Ovary (tissue), 3 donors: Measurements from ENCODE around the gene AMTN.

Experiments used
- CTCF ChIP-seq, 3 donors: fragments of 450-650 bp in 2 of 3; fragments of 200-600 bp in 1 of 3; IDR thresholded peaks; one replicate each; pipeline versions ENCODE4 v1.5.1 to v1.8.0; 2016 to 2022; ENCODE audit warnings: antibody characterized with exemption in 3 of 3, mild to moderate bottlenecking in 1 of 3
- POLR2A ChIP-seq: fragments of 450-650 bp; IDR thresholded peaks from one replicate; pipeline ENCODE4 v1.6.1; 2017; ENCODE audit warnings: antibody characterized with exemption, mild to moderate bottlenecking, moderate library complexity
- donor health status: DM: no; HTN: no; CAD: no.

GRCh38 chr4:70533791-70534190 is 15.4 kb downstream of the AMTN start:
- TF ChIP-seq POLR2A (no peak), CTCF (IDR thresholded peaks at IDR 0.05) (no peak)
